H9 (cell line): ENCODE data around the gene PARM1. TPM values are rescaled to one million over a fixed set of nuclear protein-coding genes. Genes with fewer than 3 reads are reported as not detected.

ENCODE experiments used
- DNase-seq: peaks from one replicate; pipeline ENCODE4 v3.0.0-alpha.2; 2017
- H2AFZ ChIP-seq: one replicate; pipeline ENCODE4 v1.6.1; 2013; ENCODE audit warnings: mild to moderate bottlenecking, low read length, control low read depth, moderate library complexity
- H2AK5ac ChIP-seq: 2 replicates; pipeline ENCODE4 v1.6.1; 2013; ENCODE audit warnings: low read length, control low read depth, mixed read lengths; ENCODE audit not compliant: insufficient read length
- H2BK120ac ChIP-seq: one replicate; pipeline ENCODE4 v1.6.1; 2013; ENCODE audit warnings: low read depth, mild to moderate bottlenecking, low read length, control low read depth, inconsistent platforms; ENCODE audit not compliant: poor library complexity, severe bottlenecking
- H2BK12ac ChIP-seq: 2 replicates; pipeline ENCODE4 v1.6.1; 2013; ENCODE audit warnings: low read length, control low read depth, mixed read lengths, low read depth; ENCODE audit not compliant: insufficient read length
- H2BK15ac ChIP-seq: 2 replicates; pipeline ENCODE4 v1.6.1; 2013; ENCODE audit warnings: low read depth, low read length, control low read depth
- H2BK20ac ChIP-seq: one replicate; pipeline ENCODE4 v1.6.1; 2013; ENCODE audit warnings: low read depth, mild to moderate bottlenecking, low read length, control low read depth, inconsistent platforms; ENCODE audit not compliant: poor library complexity, severe bottlenecking
- H2BK5ac ChIP-seq: 2 replicates; pipeline ENCODE4 v1.6.1; 2013; ENCODE audit warnings: low read length, control low read depth, mixed read lengths; ENCODE audit not compliant: insufficient read length
- H3K14ac ChIP-seq: 2 replicates; pipeline ENCODE4 v1.6.1; 2013; ENCODE audit warnings: low read length, control low read depth; ENCODE audit not compliant: insufficient read depth
- H3K18ac ChIP-seq: 2 replicates; pipeline ENCODE4 v1.6.1; 2013; ENCODE audit warnings: low read depth, mild to moderate bottlenecking, mixed read lengths, low read length, control low read depth; ENCODE audit not compliant: insufficient read length
- H3K23ac ChIP-seq: 2 replicates; pipeline ENCODE4 v1.6.1; 2013; ENCODE audit warnings: low read length, control low read depth, mixed read lengths, low read depth; ENCODE audit not compliant: insufficient read length
- H3K23me2 ChIP-seq: 2 replicates; pipeline ENCODE4 v1.6.1; 2013; ENCODE audit warnings: low read depth, mild to moderate bottlenecking, mixed read lengths, low read length, control low read depth; ENCODE audit not compliant: insufficient read length, poor library complexity, severe bottlenecking
- H3K27ac ChIP-seq: 2 replicates; pipeline ENCODE4 v1.5.1; 2013; ENCODE audit warnings: low read length, control low read depth, mixed read lengths, low read depth; ENCODE audit not compliant: insufficient read length
- H3K27me3 ChIP-seq: 2 replicates; pipeline ENCODE4 v1.6.1; 2013; ENCODE audit warnings: low read length, control low read depth, inconsistent platforms; ENCODE audit not compliant: insufficient read depth
- H3K4ac ChIP-seq: 2 replicates; pipeline ENCODE4 v1.6.1; 2013; ENCODE audit warnings: low read depth, mild to moderate bottlenecking, control low read depth, inconsistent platforms, low read length, moderate library complexity
- H3K4me1 ChIP-seq: 2 replicates; pipeline ENCODE4 v1.6.1; 2013; ENCODE audit warnings: low read length, control low read depth, inconsistent platforms; ENCODE audit not compliant: insufficient read depth
- H3K4me2 ChIP-seq: 2 replicates; pipeline ENCODE4 v1.6.1; 2013; ENCODE audit warnings: low read length, control low read depth, mixed read lengths; ENCODE audit not compliant: insufficient read length, insufficient read depth
- H3K56ac ChIP-seq: 2 replicates; pipeline ENCODE4 v1.6.1; 2013; ENCODE audit warnings: low read depth, mild to moderate bottlenecking, mixed read lengths, low read length, control low read depth; ENCODE audit not compliant: insufficient read length
- H3K79me1 ChIP-seq: 2 replicates; pipeline ENCODE4 v1.6.1; 2013; ENCODE audit warnings: low read depth, mild to moderate bottlenecking, moderate library complexity, low read length, control low read depth, inconsistent platforms; ENCODE audit not compliant: insufficient read depth, poor library complexity, severe bottlenecking
- H3K79me2 ChIP-seq: 2 replicates; pipeline ENCODE4 v1.6.1; 2013; ENCODE audit warnings: low read length, control low read depth, inconsistent platforms; ENCODE audit not compliant: insufficient read depth
- H3K9ac ChIP-seq: 2 replicates; pipeline ENCODE4 v1.6.1; 2013; ENCODE audit warnings: low read length, control low read depth, mixed read lengths; ENCODE audit not compliant: insufficient read length; ENCODE audit errors: extremely low read depth
- H3K9me3 ChIP-seq: one replicate; pipeline ENCODE4 v1.6.1; 2013; ENCODE audit warnings: low read depth, low read length, inconsistent platforms; ENCODE audit not compliant: control insufficient read depth
- H3T11ph ChIP-seq: one replicate; pipeline ENCODE4 v1.6.1; 2013; ENCODE audit warnings: mild to moderate bottlenecking, low read length, control low read depth, inconsistent platforms
- H4K20me1 ChIP-seq: one replicate; pipeline ENCODE4 v1.6.1; 2013; ENCODE audit not compliant: control insufficient read depth, insufficient read length, insufficient read depth
- H4K5ac ChIP-seq: 2 replicates; pipeline ENCODE4 v1.6.1; 2013; ENCODE audit warnings: low read depth, mild to moderate bottlenecking, mixed read lengths, low read length, control low read depth; ENCODE audit not compliant: insufficient read length
- H4K8ac ChIP-seq: replicated peaks from 2 replicates; pipeline ENCODE4 v1.6.1; 2013; ENCODE audit warnings: low read length, control low read depth, mixed read lengths, low read depth; ENCODE audit not compliant: insufficient read length
- H4K91ac ChIP-seq: 2 replicates; pipeline ENCODE4 v1.6.1; 2013; ENCODE audit warnings: low read depth, mild to moderate bottlenecking, moderate library complexity, mixed read lengths, low read length, control low read depth; ENCODE audit not compliant: insufficient read length
- H3K27ac Mint-ChIP-seq, 3 experiments: 2 replicates in 2 of 3; 3 replicates in 1 of 3; pipeline ENCODE4 v1.8.0; 2020 to 2021; ENCODE audit warnings: mixed read lengths in 3 of 3, mild to moderate bottlenecking in 1 of 3, moderate library complexity in 1 of 3
- H3K27me3 Mint-ChIP-seq: 2 replicates; pipeline ENCODE4 v1.8.0; 2021; ENCODE audit warnings: low read depth, mild to moderate bottlenecking, moderate library complexity, mixed read lengths
- H3K36me3 Mint-ChIP-seq, 3 experiments: 2 replicates in 2 of 3; 3 replicates in 1 of 3; pipeline ENCODE4 v1.8.0; 2020 to 2021; ENCODE audit warnings: low read depth in 3 of 3, mixed read lengths in 3 of 3; ENCODE audit not compliant: insufficient read depth in 1 of 3
- H3K4me1 Mint-ChIP-seq, 2 experiments: 2 replicates each; pipeline ENCODE4 v1.8.0; 2020; ENCODE audit warnings: mixed read lengths in 2 of 2
- H3K4me3 Mint-ChIP-seq, 2 experiments: 2 replicates in 1 of 2; 3 replicates in 1 of 2; pipeline ENCODE4 v1.8.0; 2020 to 2021; ENCODE audit warnings: mild to moderate bottlenecking in 2 of 2, mixed read lengths in 2 of 2, moderate library complexity in 1 of 2
- H3K9me3 Mint-ChIP-seq, 2 experiments: 2 replicates in 1 of 2; 3 replicates in 1 of 2; pipeline ENCODE4 v1.8.0; 2020; ENCODE audit warnings: mild to moderate bottlenecking in 2 of 2, mixed read lengths in 2 of 2, moderate library complexity in 1 of 2
- WGBS: extraction: QIAGEN DNeasy Blood & Tissue Kit; methylation state at CpG from one replicate; pipeline ENCODE4 v1.1.7; 2013; ENCODE audit warnings: missing lambda C conversion rate, low lambda C conversion rate, mixed read lengths; ENCODE audit not compliant: insufficient read length; ENCODE audit errors: extremely low coverage; 5-methylcytosine and 5-hydroxymethylcytosine counted together
- total RNA-seq: library from RNA; stranded (reverse); gene quantifications from 2 replicates; pipeline ENCODE4 v1.2.1, GENCODE V29; 2021
- TF ChIP-seq, protein P1 (sequence below): fragments of 200-600 bp; sonication (generic); conservative IDR thresholded peaks from 3 replicates; pipeline ENCODE4 v1.8.0; 2021; ENCODE audit warnings: antibody characterized with exemption, mild to moderate bottlenecking

PARM1 gene
- total RNA-seq, 1 experiment from 2014 or later, result 2.0 TPM

DNA sequence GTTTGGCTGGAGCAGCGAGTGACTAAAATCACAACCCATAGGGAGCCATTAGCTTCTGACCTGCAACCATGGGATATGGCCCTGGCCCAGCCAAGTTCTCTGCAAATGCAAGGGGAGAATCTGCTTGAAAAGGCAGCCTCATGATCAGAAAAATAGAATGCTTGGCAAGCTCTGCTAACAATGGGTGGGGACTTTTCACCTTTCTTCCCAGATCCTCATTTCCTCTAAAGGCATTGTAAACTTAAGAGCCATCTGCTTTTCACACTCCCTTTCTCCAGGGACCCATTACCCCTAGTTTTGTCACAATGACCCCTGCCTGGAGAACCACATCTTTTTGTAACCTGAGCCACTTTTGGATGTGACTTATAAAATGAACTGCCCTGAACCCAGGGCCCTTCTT lies 104.3 kb downstream of the PARM1 start:
- WGBS, result no CpG with 5 or more reads among the region's 1 CpG
- no peak overlapping the region for H3T11ph ChIP-seq
- H3K4me1 ChIP-seq, result no peaks in the 10 kb centered on the region
- no peaks in the 10 kb centered on the region for H3K27me3 ChIP-seq
- no peak overlapping the region for H3K23ac ChIP-seq
- TF ChIP-seq, protein P1, sequence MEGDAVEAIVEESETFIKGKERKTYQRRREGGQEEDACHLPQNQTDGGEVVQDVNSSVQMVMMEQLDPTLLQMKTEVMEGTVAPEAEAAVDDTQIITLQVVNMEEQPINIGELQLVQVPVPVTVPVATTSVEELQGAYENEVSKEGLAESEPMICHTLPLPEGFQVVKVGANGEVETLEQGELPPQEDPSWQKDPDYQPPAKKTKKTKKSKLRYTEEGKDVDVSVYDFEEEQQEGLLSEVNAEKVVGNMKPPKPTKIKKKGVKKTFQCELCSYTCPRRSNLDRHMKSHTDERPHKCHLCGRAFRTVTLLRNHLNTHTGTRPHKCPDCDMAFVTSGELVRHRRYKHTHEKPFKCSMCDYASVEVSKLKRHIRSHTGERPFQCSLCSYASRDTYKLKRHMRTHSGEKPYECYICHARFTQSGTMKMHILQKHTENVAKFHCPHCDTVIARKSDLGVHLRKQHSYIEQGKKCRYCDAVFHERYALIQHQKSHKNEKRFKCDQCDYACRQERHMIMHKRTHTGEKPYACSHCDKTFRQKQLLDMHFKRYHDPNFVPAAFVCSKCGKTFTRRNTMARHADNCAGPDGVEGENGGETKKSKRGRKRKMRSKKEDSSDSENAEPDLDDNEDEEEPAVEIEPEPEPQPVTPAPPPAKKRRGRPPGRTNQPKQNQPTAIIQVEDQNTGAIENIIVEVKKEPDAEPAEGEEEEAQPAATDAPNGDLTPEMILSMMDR, result no peak
- H4K8ac ChIP-seq, result no peak overlapping the region
- no peak overlapping the region for H2AFZ ChIP-seq
- H3K18ac ChIP-seq, result no peak overlapping the region
- H3K9me3 ChIP-seq, result no peaks in the 10 kb centered on the region
- no peaks in the 10 kb centered on the region for H4K20me1 ChIP-seq
- Mint-ChIP-seq H3K4me1 (peaks cover 0 to 6% of the 10 kb centered on the region in 2 experiments; a peak in 1 of 4 replicates), H3K9me3 (no peaks in the 10 kb centered on the region), H3K27me3 (no peaks in the 10 kb centered on the region; the same call in 1 of the 2 replicates), H3K36me3 (no peaks in the 10 kb centered on the region), H3K4me3 (no peak overlapping the region), H3K27ac (peak overlapping the region in 1 of 3 experiments; percentile 72; a peak in 1 of 7 replicates)
- no peaks in the 10 kb centered on the region for H3K79me2 ChIP-seq
- no peak overlapping the region for H3K56ac ChIP-seq
- H2BK20ac ChIP-seq, result no peak overlapping the region
- H4K5ac ChIP-seq, result no peak overlapping the region
- H2BK12ac ChIP-seq, result no peak overlapping the region
- H2BK120ac ChIP-seq, result no peak overlapping the region
- no peaks in the 10 kb centered on the region for H3K23me2 ChIP-seq
- no peak overlapping the region for H3K4ac ChIP-seq
- DNase-seq, result no peak
- H2AK5ac ChIP-seq, result no peak overlapping the region
- no peak overlapping the region for H3K14ac ChIP-seq
- H4K91ac ChIP-seq, result no peak overlapping the region
- H2BK15ac ChIP-seq, result no peak overlapping the region
- no peak overlapping the region for H3K9ac ChIP-seq
- no peaks in the 10 kb centered on the region for H3K79me1 ChIP-seq
- H2BK5ac ChIP-seq, result no peak overlapping the region
- H3K27ac ChIP-seq, result no peak overlapping the region
- no peak overlapping the region for H3K4me2 ChIP-seq
